ENCODE measurements around the gene REXO4. TPM values are rescaled to one million over a fixed set of nuclear protein-coding genes. Genes with fewer than 3 reads are reported as not detected.
A peak's percentile ranks its signal among the peaks of the same experiment; 100 is the strongest.
"Not testable (repeated sequence)": the region's sequence is repeated elsewhere in the genome, so short reads cannot be mapped to it uniquely, and the experiment has no call there.

Gene REXO4
- total and polyA plus RNA-seq, 2 donors (not counting 1 experiment from before 2014, with no cell fraction given) = 25.0 to 37.1 TPM

GRCh38 chr9:133378408-133378962, 39.3 kb downstream of the REXO4 start:
- DNase-seq = no peak
- no peak overlapping the region for H3K4me2 ChIP-seq (replicated peaks; ENCODE audit: low read depth, low read length, poor library complexity, severe bottlenecking)
- no peak overlapping the region for H2AFZ ChIP-seq (ENCODE audit: insufficient read depth, low read depth, low read length, poor library complexity, severe bottlenecking)
- H3K4me3 ChIP-seq (ENCODE audit: control extremely low read depth in 1 of 5, extremely low read depth in 1 of 5, insufficient read depth in 1 of 5, low read depth in 2 of 5, low read length in 4 of 5) = no peak overlapping the region
- WGBS (ENCODE audit: insufficient coverage) = 80% methylated on average over 1 of the region's 1 CpG
- H3K27ac Mint-ChIP-seq = no peak overlapping the region
- no peak for ATAC-seq (ENCODE audit: low read depth)
- H3K4me1 Mint-ChIP-seq = peaks cover 13% of the 10 kb centered on the region
- peaks cover 13 to 22% of the 10 kb centered on the region in 2 donors for H3K4me1 ChIP-seq (ENCODE audit: control insufficient read depth in 2 of 2, insufficient read depth in 2 of 2, low read length in 2 of 2)
- H3K4me3 Mint-ChIP-seq = peak overlapping the region; percentile 47
- no peaks in the 10 kb centered on the region for H3K9me3 ChIP-seq (ENCODE audit: control extremely low read depth in 1 of 3, control insufficient read depth in 2 of 3, insufficient read depth in 1 of 3, low read length in 2 of 3)
- no peak overlapping the region for H3K27ac ChIP-seq (ENCODE audit: low read length in 2 of 2)
- ChIA-PET CTCF (interaction anchor here (1.2 to 1.3 kb wide), 2 partner anchors 21 kb away, joined by 3 read pairs; no protein-coding TSS in a partner anchor), POLR2A (no interaction called here)
- no peak overlapping the region for H3K9ac ChIP-seq (ENCODE audit: low read length)
- no peaks in the 10 kb centered on the region for H3K36me3 ChIP-seq (replicated peaks in 1 of 2; ENCODE audit: control extremely low read depth in 1 of 2, control insufficient read depth in 1 of 2, extremely low read depth in 1 of 2, insufficient read depth in 2 of 2, low read length in 1 of 2)
- peaks cover 24% of the 10 kb centered on the region for H3K79me2 ChIP-seq (ENCODE audit: control insufficient read depth, insufficient read depth, low read length)
- H3K9me3 Mint-ChIP-seq (ENCODE audit: insufficient read depth) = no peaks in the 10 kb centered on the region
- peaks cover 20% of the 10 kb centered on the region for H4K20me1 ChIP-seq (ENCODE audit: control insufficient read depth, insufficient read depth, low read length, poor library complexity, severe bottlenecking)
- H3K27me3 ChIP-seq (replicated peaks in 1 of 4; ENCODE audit: control extremely low read depth in 1 of 4, control insufficient read depth in 3 of 4, insufficient read depth in 4 of 4, low read length in 3 of 4) = no peaks in the 10 kb centered on the region
- no peaks in the 10 kb centered on the region for H3K27me3 Mint-ChIP-seq
- TF ChIP-seq EZH2 (IDR thresholded peaks at IDR 0.05; ENCODE audit: borderline replicate concordance, insufficient read depth, low read depth, low read length, poor library complexity, severe bottlenecking) (no peak), CTCF (IDR thresholded peaks at IDR 0.05) (no peak)
- intact Hi-C loops (cut with micrococcal nuclease) = no loop called here

DNA sequence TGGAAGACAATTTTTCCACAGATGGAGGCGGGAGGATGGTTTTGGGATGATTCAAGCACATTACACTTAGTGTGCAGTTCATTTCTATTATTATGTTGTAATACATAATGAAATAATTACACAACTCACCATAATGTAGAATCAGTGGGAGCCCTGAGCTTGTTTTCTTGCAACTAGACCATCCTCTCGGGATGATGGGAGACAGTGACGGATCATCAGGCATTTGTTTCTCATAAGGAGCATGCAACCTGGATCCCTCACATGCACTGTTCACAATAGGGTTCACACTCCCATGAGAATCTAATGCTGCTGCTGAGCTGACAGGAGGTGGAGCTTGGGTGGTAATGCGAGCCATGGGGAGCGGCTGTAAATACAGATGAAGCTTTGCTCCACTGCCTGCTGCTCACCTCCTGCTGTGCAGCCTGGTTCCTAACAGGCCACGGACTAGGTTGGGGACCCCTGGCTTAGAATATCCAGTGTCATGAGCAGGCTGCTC, 40.0 kb downstream of the REXO4 start:
- H3K79me2 ChIP-seq (ENCODE audit: control insufficient read depth, insufficient read depth, low read length) = peaks cover 31% of the 10 kb centered on the region
- H3K36me3 ChIP-seq (replicated peaks in 1 of 2; ENCODE audit: control extremely low read depth in 1 of 2, control insufficient read depth in 1 of 2, extremely low read depth in 1 of 2, insufficient read depth in 2 of 2, low read length in 1 of 2) = peaks cover 0 to under 1% of the 10 kb centered on the region in 2 experiments
- no peak overlapping the region for H3K27ac ChIP-seq (ENCODE audit: low read length in 2 of 2)
- ChIA-PET POLR2A (no interaction called here), CTCF (no interaction called here)
- H4K20me1 ChIP-seq (ENCODE audit: control insufficient read depth, insufficient read depth, low read length, poor library complexity, severe bottlenecking) = peaks cover 27% of the 10 kb centered on the region
- H3K9ac ChIP-seq (ENCODE audit: low read length) = no peak overlapping the region
- no peak overlapping the region for H3K27ac Mint-ChIP-seq
- no peak overlapping the region for H3K4me3 Mint-ChIP-seq
- intact Hi-C loops (cut with micrococcal nuclease) = loop anchor here (2.0 kb wide), 1 partner anchor 43 kb away; no protein-coding TSS in a partner anchor
- H2AFZ ChIP-seq (ENCODE audit: insufficient read depth, low read depth, low read length, poor library complexity, severe bottlenecking) = no peak overlapping the region
- no peak overlapping the region for H3K4me3 ChIP-seq (ENCODE audit: control extremely low read depth in 1 of 5, extremely low read depth in 1 of 5, insufficient read depth in 1 of 5, low read depth in 2 of 5, low read length in 4 of 5)
- peaks cover 13 to 23% of the 10 kb centered on the region in 2 donors for H3K4me1 ChIP-seq (ENCODE audit: control insufficient read depth in 2 of 2, insufficient read depth in 2 of 2, low read length in 2 of 2)
- H3K9me3 ChIP-seq (ENCODE audit: control extremely low read depth in 1 of 3, control insufficient read depth in 2 of 3, insufficient read depth in 1 of 3, low read length in 2 of 3) = no peaks in the 10 kb centered on the region
- 76% methylated on average over 4 of the region's 6 CpGs for WGBS (ENCODE audit: insufficient coverage)
- no peak for TF ChIP-seq CTCF (IDR thresholded peaks at IDR 0.05)
- no peak for TF ChIP-seq EZH2 (IDR thresholded peaks at IDR 0.05; ENCODE audit: borderline replicate concordance, insufficient read depth, low read depth, low read length, poor library complexity, severe bottlenecking)
- DNase-seq = no peak
- H3K27me3 Mint-ChIP-seq = no peaks in the 10 kb centered on the region
- H3K27me3 ChIP-seq (replicated peaks in 1 of 4; ENCODE audit: control extremely low read depth in 1 of 4, control insufficient read depth in 3 of 4, insufficient read depth in 4 of 4, low read length in 3 of 4) = no peaks in the 10 kb centered on the region
- no peak for ATAC-seq (ENCODE audit: low read depth)
- no peak overlapping the region for H3K4me2 ChIP-seq (replicated peaks; ENCODE audit: low read depth, low read length, poor library complexity, severe bottlenecking)
- H3K4me1 Mint-ChIP-seq = peaks cover 16% of the 10 kb centered on the region
- no peaks in the 10 kb centered on the region for H3K9me3 Mint-ChIP-seq (ENCODE audit: insufficient read depth)

- ChIA-PET POLR2A (interaction anchor here (1.2 kb wide), 1 partner anchor 21 kb away, joined by 6 read pairs; the partner anchor contains the start of genes SURF1 and SURF2), CTCF (interaction anchor here (0.8 to 1.2 kb wide), 3 partner anchors 15 to 254 kb away, joined by 3 to 4 read pairs (median 3); no protein-coding TSS in a partner anchor)
- not testable (repeated sequence) for H3K36me3 ChIP-seq (replicated peaks in 1 of 2; ENCODE audit: control extremely low read depth in 1 of 2, control insufficient read depth in 1 of 2, extremely low read depth in 1 of 2, insufficient read depth in 2 of 2, low read length in 1 of 2); H3K27ac ChIP-seq (ENCODE audit: low read length in 2 of 2); H3K27me3 ChIP-seq (replicated peaks in 1 of 4; ENCODE audit: control extremely low read depth in 1 of 4, control insufficient read depth in 3 of 4, insufficient read depth in 4 of 4, low read length in 3 of 4); H3K9ac ChIP-seq (ENCODE audit: low read length); H3K4me2 ChIP-seq (replicated peaks; ENCODE audit: low read depth, low read length, poor library complexity, severe bottlenecking); DNase-seq; H2AFZ ChIP-seq (ENCODE audit: insufficient read depth, low read depth, low read length, poor library complexity, severe bottlenecking); ATAC-seq (ENCODE audit: low read depth); H3K9me3 ChIP-seq (ENCODE audit: control extremely low read depth in 1 of 3, control insufficient read depth in 2 of 3, insufficient read depth in 1 of 3, low read length in 2 of 3); H3K4me3 ChIP-seq (ENCODE audit: control extremely low read depth in 1 of 5, extremely low read depth in 1 of 5, insufficient read depth in 1 of 5, low read depth in 2 of 5, low read length in 4 of 5); H3K9me3 Mint-ChIP-seq (ENCODE audit: insufficient read depth); H3K27ac Mint-ChIP-seq; H3K27me3 Mint-ChIP-seq
- 94% methylated on average over 13 of the region's 14 CpGs for WGBS (ENCODE audit: insufficient coverage)
- intact Hi-C loops (cut with micrococcal nuclease) = loop anchor here (2.0 kb wide), 1 partner anchor 44 kb away; no protein-coding TSS in a partner anchor
- H3K4me1 Mint-ChIP-seq = peaks cover 21% of the 10 kb centered on the region
- Histone ChIP-seq H3K4me1 (ENCODE audit: control insufficient read depth in 2 of 2, insufficient read depth in 2 of 2, low read length in 2 of 2) (peaks cover 14 to 28% of the 10 kb centered on the region in 2 donors), H4K20me1 (ENCODE audit: control insufficient read depth, insufficient read depth, low read length, poor library complexity, severe bottlenecking) (peaks cover 32% of the 10 kb centered on the region), H3K79me2 (ENCODE audit: control insufficient read depth, insufficient read depth, low read length) (peaks cover 36% of the 10 kb centered on the region)
- peak overlapping the region; percentile 76 for H3K4me3 Mint-ChIP-seq
These were observed 40.5 kb downstream of the REXO4 start for GRCh38 chr9:133377280-133377679.
